ENCODE data around the gene SERF1B.
"Not testable (repeated sequence)": the region's sequence is repeated elsewhere in the genome, so short reads cannot be mapped to it uniquely, and the experiment has no call there.

Gene SERF1B

DNA sequence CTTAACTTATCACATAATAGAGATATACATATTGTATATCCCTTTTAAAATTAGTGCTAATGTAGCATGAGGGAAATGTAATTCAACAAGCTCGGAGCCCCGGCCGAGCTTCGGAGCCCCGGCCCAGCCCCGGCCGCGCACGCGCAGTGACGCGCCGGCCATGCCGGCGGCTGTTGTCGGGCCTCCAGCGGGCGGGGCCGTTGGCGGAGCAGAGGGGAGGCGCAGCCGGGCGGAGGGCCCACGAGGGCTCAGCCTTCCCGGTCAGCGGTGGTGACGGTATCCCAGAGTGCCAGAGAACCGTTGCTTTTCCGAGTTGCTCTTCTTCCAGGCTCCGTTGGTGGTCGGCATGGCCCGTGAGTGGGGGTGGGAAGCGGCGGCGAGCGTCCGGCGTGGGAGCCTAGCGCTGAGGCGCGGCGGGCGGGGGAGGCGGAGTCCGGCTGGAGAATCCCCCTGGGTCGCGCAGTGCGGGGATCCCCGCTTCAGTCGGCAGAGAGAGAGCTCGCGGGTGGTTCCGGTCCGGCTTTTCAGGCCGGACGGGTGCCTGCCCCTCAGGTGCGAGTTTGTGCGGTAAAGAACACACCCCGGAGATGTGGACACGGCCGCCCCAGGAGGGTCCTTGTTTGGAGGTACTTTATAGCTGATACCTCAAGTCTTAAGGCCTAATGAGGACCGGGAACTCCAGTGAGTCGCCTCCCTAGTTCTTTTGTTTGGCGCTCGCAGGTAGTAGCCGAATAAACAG, at the start of gene SERF1B:
TSS of gene SERF1B (plus strand) at position 146 of the 739 bp plus-strand sequence. CDS start at position 347, 201 bp downstream.
- not testable (repeated sequence) for DNase-seq

GRCh38 chr5:69991713-69992112, 33.3 kb upstream of the SERF1B start:
- DNase-seq: not testable (repeated sequence)

DNA sequence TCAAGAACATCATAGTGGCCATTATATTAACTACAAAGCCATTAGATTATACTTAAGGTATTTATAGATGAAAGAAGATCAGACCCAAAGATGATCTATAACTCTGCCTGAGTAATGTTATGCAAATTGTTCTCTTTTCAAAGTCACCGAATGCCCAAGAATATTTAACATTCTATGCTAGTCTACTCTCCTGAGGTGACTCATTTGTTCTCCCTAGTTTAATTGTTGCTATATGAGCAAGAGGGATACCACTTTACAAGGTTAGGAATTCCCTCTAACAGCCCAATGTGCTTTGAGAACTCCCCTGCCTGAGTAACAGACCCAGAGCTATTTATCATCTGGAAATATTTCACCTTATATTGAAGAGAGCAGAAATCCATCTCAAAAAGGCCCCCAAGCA, 29.5 kb upstream of the SERF1B start:
- DNase-seq: not testable (repeated sequence)

DNA sequence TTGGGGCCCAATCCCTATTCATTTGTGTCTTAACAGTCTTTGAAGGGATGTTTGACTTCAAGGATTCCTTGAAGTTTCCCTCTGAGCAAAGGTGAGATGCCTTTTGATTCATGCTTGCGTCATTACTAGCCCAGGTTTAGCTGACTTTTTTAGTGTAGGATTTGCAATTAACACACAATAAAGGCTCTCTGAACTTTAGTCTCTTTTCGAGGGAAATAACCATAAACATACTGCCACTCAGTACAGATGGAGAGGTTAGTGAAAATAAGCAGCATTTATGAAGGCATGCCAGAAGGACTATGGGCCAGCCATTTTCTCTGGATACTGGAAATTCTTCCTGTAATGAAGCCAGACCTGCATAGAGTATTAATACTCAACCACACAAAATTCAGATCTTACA, 4.4 kb upstream of the SERF1B start:
- DNase-seq: not testable (repeated sequence)

DNA sequence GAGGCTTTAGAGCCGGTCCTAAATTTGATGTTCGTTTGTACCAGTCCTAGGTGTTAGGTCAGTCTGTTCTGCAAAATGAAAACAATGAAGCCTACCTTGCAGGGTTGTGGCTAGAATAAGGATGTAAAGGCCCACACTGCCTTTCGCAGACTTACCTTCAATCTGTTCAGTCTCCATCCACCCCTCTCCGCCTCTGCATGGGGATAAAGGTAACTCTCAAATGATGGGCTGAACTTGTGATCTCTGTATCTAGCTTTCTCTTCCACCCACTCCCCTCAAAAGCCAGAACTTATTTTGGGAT, 744 bp downstream of the SERF1B start:
- DNase-seq: not testable (repeated sequence)

GRCh38 chr5:70031204-70031603, 6.2 kb downstream of the SERF1B start:
- not testable (repeated sequence) for DNase-seq

DNA sequence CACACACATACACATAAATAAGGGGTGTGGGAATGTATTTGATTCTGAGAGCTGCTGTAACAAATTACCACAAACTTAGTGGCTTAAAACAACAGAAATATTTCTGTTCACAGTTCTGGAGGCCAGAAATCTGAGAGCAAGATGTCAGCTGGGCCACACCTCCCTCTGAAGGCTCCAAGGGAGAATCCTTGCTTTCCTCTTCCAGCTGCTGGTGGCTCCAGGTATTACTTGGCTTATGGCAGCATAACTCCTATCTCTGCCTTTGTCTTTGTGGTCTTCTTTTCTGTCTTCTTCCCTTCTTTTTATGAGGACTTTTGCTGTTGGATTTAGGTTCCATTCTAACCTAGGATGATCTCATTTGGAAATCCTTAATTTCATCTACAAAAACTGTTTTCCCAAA, 16.4 kb downstream of the SERF1B start:
- not testable (repeated sequence) for DNase-seq

DNA sequence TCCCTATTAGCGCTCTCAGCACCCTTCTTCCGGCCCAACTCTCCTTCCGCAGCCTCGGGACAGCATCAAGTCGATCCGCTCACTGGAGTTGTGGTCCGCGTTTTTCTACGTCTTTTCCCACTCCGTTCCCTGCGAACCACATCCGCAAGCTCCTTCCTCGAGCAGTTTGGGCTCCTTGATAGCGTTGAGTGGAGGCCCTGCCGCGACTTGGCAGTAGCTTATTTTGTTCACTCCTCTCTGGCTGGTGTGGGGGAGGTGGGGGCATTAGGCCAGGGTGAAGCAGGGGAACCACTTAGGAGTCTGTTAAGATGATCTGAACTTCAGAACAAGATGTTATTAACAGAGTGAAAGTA, 24.7 kb downstream of the SERF1B start:
- not testable (repeated sequence) for DNase-seq

GRCh38 chr5:70056289-70056942, 31.4 kb downstream of the SERF1B start:
- DNase-seq: not testable (repeated sequence)

GRCh38 chr5:70057140-70057539, 32.1 kb downstream of the SERF1B start:
- DNase-seq: not testable (repeated sequence)

DNA sequence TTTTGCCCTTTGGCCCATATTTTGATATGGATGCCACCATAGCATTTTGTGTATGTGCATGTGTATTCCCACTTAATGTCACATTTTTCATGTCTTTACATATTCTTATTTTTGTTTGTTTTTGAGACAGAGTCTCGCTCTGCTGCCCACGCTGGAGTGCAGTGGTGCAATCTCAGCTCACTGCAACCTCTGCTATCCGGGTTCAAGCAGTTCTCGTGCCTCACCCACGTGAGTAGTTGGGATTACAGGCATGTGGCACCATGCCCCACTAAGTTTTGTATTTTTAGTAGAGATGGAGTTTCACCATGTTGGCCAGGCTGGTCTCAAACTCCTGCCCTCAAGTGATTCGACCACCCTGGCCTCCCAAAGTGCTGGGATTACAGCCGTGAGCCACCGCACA, 52.6 kb downstream of the SERF1B start:
- DNase-seq: not testable (repeated sequence)

DNA sequence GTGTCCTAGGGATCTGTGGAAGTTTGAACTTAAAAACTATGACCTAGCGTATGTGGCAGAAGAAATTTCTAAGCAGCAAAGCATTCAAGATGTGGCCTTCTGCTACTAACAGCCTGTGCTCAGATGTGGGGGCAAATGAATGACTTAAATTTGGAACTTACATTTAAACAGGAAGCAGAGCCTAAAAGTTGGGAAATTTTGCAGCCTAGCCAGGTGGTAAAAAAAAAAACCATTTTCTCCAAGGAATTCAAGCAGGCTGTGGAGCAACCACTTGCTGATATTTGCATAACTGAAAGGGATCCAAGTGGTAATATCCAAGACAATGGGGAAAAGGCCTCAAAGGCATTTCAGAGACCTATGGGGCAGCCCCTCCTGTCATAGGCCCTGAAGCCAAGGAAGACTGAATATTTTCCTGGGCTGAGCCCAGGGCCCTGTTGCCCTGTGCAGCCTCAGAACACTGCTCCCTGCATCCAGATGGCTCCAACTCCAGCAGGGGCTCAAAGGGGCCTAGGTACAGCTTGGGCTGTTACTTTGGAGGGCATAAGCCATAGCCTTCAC, 63.9 kb downstream of the SERF1B start:
- not testable (repeated sequence) for DNase-seq

DNA sequence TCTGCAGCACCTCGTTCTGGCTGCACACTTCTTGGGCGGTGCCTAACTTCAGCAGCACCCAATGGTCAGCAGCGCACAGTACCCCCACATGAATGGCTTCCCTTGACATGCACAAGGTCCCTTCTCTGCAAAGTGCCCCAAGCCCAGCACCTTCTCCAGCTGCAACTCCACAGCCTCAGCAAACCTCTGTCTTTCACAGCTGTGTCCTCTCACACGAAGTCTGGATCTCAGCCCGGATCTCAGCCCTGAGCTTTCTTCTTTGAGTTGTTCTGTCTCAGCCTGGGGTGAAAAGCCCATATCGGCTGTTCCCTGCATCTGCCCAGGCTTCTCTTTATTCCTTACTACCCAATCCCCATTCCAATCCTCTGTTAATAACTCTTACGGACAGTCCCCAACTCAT, 66.7 kb downstream of the SERF1B start:
- not testable (repeated sequence) for DNase-seq
